ENCODE measurements around the gene LY6G5C.

The LY6G5C gene

DNA sequence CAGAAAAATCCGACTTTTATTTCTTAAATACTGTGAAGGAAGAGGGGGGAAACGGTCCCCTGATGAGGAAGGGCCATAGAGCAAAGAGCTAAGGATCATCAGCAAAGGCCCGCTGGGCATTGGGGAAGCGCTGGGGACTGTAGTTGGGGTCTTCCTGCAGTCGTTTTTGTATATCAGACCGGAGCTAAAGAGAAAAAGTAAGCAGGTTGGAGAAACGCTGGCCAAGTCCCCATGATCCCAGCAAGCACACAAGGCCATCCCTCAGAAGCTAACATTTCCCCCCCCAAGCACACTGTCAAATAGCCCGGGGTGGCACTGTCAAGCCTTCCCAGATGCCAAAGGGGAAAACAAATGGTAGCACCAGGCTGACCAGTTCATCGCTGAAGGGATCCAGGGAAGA, 41.8 kb downstream of the LY6G5C start:
- Histone ChIP-seq H3K36me3 (ENCODE audit: control insufficient read depth, insufficient read depth, low read length) (peaks cover 66% of the 10 kb centered on the region), H3K4me3 (ENCODE audit: insufficient read depth, low read depth, low read length) (no peak overlapping the region)
- 92 to 95% methylated on average over 9 of the region's 9 CpGs for WGBS, 2 experiments

DNA sequence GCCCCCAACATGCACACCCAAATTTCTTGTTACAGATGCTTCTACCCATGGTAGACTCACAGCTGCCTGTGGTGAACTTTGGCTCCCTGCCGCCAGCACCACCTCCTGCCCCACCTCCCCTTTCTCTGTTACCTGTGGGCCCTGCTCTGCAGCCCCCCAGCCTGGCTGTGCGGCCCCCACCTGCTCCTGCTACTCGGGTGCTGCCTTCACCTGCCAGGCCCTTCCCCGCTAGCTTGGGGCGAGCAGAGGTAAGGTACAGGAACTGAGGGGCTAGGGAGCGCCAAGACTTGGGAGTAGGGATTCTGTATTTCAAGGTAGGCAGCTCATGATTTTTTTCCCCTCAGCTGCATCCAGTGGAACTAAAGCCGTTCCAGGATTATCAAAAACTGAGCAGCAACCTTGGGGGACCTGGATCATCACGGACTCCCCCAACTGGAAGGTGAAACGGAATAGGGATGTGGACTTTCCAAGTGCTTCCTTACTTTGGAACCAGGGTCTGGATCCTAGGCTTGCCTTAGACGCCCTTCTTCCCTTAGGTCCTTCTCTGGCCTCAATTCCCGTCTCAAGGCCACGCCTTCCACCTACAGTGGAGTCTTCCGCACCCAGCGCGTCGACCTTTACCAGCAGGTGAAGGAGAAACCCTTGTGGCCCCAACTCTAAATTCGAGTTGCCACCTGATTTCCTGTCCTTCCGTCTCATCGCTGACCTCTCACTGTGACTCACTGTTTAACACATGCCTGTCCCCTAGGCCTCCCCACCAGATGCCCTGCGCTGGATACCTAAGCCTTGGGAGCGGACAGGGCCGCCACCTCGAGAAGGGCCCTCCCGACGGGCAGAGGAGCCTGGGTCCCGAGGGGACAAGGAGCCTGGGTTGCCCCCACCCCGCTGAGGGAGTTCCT, 43.9 kb downstream of the LY6G5C start:
- Histone ChIP-seq H3K27me3 (ENCODE audit: control insufficient read depth, insufficient read depth, low read length, poor library complexity, severe bottlenecking) (no peaks in the 10 kb centered on the region), H3K4me3 (ENCODE audit: insufficient read depth, low read depth, low read length) (no peak overlapping the region), H3K36me3 (ENCODE audit: control insufficient read depth, insufficient read depth, low read length) (peaks cover 72% of the 10 kb centered on the region), H3K27ac (ENCODE audit: insufficient read depth, low read depth, low read length, poor library complexity, severe bottlenecking) (peak overlapping the region; percentile 16), H3K4me1 (ENCODE audit: control insufficient read depth, insufficient read depth, low read length) (no peaks in the 10 kb centered on the region), H3K9me3 (ENCODE audit: control insufficient read depth, low read length) (no peaks in the 10 kb centered on the region)
- WGBS, 2 experiments, result 90% methylated on average over 27 of the region's 27 CpGs

More for the DNA sequence above, 41.8 kb downstream of the LY6G5C start:
- Histone ChIP-seq H3K4me1 (ENCODE audit: control insufficient read depth, insufficient read depth, low read length) (no peaks in the 10 kb centered on the region), H3K27me3 (ENCODE audit: control insufficient read depth, insufficient read depth, low read length, poor library complexity, severe bottlenecking) (no peaks in the 10 kb centered on the region), H3K27ac (ENCODE audit: insufficient read depth, low read depth, low read length, poor library complexity, severe bottlenecking) (peak overlapping the region; percentile 36), H3K9me3 (ENCODE audit: control insufficient read depth, low read length) (no peaks in the 10 kb centered on the region)

DNA sequence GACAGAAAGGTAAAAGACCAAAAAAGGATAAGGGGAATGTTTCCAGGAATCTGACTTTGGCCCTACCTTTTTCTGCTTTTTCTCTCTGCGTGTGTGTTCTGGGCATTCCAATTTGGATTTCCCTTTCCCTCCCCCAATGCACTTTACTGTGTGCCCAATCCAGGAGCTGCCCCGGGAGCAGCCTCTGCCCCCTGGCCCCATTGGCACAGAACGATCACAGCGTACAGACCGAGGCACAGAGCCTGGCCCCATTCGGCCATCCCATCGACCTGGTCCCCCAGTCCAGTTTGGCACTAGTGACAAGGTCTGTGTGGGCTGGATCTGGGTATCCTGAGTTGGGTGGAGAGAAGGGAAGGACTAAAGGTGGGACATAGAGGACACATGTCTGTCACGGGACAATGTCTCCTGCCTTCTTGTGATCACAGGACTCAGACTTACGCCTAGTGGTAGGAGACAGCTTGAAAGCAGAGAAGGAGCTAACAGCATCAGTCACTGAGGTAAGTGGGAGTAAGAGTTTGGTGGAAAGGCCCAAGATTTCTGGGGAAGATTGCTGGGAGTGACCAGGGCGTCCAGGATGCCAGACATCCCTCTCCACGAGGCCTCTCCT, 45.8 kb downstream of the LY6G5C start:
- H3K27me3 ChIP-seq (ENCODE audit: control insufficient read depth, insufficient read depth, low read length, poor library complexity, severe bottlenecking), result no peaks in the 10 kb centered on the region
- 90 to 91% methylated on average over 11 of the region's 11 CpGs for WGBS, 2 experiments
- no peak overlapping the region for H3K4me3 ChIP-seq (ENCODE audit: insufficient read depth, low read depth, low read length)
- H3K4me1 ChIP-seq (ENCODE audit: control insufficient read depth, insufficient read depth, low read length), result no peaks in the 10 kb centered on the region
- peaks cover 72% of the 10 kb centered on the region for H3K36me3 ChIP-seq (ENCODE audit: control insufficient read depth, insufficient read depth, low read length)
- no peak overlapping the region for H3K27ac ChIP-seq (ENCODE audit: insufficient read depth, low read depth, low read length, poor library complexity, severe bottlenecking)
- no peaks in the 10 kb centered on the region for H3K9me3 ChIP-seq (ENCODE audit: control insufficient read depth, low read length)

DNA sequence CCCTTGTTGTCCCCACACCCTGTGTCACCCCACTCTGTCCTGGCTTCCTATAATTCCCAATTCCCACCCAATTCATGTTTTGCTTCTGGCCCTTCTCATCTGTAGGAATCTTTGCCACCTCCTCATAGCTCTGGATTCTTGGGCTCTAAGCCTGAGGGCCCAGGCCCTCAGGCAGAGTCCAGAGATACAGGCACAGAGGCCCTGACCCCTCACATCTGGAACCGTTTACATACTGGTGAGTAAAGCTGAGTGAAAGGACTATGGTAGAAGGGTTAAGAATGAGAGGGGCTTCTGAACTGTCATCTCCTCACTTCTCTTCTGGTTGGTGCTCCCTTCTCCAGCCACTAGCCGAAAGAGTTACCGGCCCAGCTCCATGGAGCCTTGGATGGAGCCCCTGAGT, 46.7 kb downstream of the LY6G5C start:
- H3K36me3 ChIP-seq (ENCODE audit: control insufficient read depth, insufficient read depth, low read length), result peaks cover 81% of the 10 kb centered on the region
- no peak overlapping the region for H3K4me3 ChIP-seq (ENCODE audit: insufficient read depth, low read depth, low read length)
- no peaks in the 10 kb centered on the region for H3K27me3 ChIP-seq (ENCODE audit: control insufficient read depth, insufficient read depth, low read length, poor library complexity, severe bottlenecking)
- H3K4me1 ChIP-seq (ENCODE audit: control insufficient read depth, insufficient read depth, low read length), result no peaks in the 10 kb centered on the region
- no peaks in the 10 kb centered on the region for H3K9me3 ChIP-seq (ENCODE audit: control insufficient read depth, low read length)
- WGBS, 2 experiments, result 95 to 96% methylated on average over 3 of the region's 3 CpGs
- H3K27ac ChIP-seq (ENCODE audit: insufficient read depth, low read depth, low read length, poor library complexity, severe bottlenecking), result no peak overlapping the region

DNA sequence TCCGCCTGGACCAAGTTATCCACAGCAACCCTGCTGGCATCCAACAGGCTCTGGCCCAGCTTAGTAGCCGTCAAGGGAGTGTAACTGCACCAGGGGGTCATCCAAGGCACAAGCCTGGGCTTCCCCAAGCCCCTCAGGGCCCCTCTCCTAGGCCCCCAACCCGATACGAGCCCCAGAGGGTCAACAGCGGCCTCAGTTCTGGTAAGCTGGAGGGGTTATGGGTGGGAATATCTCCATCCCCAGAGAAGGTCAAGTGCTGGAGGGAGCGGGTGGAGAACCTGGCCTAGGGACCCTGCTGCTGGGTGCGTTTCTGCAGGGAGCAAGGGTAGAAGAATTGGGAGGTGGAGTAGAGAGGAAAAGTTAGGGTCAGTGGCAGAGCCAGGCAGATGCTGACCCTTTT, 47.4 kb downstream of the LY6G5C start:
- Histone ChIP-seq H3K27me3 (ENCODE audit: control insufficient read depth, insufficient read depth, low read length, poor library complexity, severe bottlenecking) (no peaks in the 10 kb centered on the region), H3K4me1 (ENCODE audit: control insufficient read depth, insufficient read depth, low read length) (no peaks in the 10 kb centered on the region), H3K36me3 (ENCODE audit: control insufficient read depth, insufficient read depth, low read length) (peaks cover 87% of the 10 kb centered on the region), H3K27ac (ENCODE audit: insufficient read depth, low read depth, low read length, poor library complexity, severe bottlenecking) (no peak overlapping the region), H3K9me3 (ENCODE audit: control insufficient read depth, low read length) (no peaks in the 10 kb centered on the region), H3K4me3 (ENCODE audit: insufficient read depth, low read depth, low read length) (no peak overlapping the region)
- WGBS, 2 experiments, result 94 to 97% methylated on average over 7 of the region's 7 CpGs

DNA sequence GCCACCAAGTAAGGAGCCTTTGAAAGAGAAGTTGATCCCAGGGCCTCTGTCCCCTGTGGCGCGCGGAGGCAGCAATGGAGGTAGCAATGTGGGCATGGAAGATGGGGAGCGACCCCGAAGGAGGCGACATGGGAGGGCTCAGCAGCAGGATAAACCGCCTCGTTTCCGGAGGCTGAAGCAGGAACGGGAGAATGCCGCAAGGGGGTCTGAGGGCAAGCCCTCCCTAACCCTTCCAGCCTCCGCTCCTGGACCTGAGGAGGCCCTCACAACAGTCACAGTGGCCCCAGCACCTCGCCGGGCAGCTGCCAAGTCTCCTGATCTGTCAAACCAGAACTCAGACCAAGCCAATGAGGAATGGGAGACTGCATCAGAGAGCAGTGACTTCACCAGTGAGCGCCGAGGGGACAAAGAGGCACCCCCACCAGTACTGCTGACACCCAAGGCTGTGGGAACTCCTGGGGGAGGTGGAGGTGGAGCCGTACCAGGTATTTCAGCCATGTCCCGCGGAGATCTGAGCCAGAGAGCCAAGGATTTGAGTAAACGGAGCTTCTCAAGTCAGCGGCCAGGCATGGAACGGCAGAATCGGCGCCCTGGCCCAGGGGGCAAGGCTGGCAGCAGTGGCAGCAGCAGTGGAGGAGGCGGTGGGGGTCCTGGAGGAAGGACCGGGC, 48.5 kb downstream of the LY6G5C start:
- no peaks in the 10 kb centered on the region for H3K9me3 ChIP-seq (ENCODE audit: control insufficient read depth, low read length)
- H3K27ac ChIP-seq (ENCODE audit: insufficient read depth, low read depth, low read length, poor library complexity, severe bottlenecking), result no peak overlapping the region
- H3K36me3 ChIP-seq (ENCODE audit: control insufficient read depth, insufficient read depth, low read length), result peaks cover 97% of the 10 kb centered on the region
- no peaks in the 10 kb centered on the region for H3K27me3 ChIP-seq (ENCODE audit: control insufficient read depth, insufficient read depth, low read length, poor library complexity, severe bottlenecking)
- no peak overlapping the region for H3K4me3 ChIP-seq (ENCODE audit: insufficient read depth, low read depth, low read length)
- H3K4me1 ChIP-seq (ENCODE audit: control insufficient read depth, insufficient read depth, low read length), result no peaks in the 10 kb centered on the region
- 95 to 96% methylated on average over 26 of the region's 26 CpGs for WGBS, 2 experiments

DNA sequence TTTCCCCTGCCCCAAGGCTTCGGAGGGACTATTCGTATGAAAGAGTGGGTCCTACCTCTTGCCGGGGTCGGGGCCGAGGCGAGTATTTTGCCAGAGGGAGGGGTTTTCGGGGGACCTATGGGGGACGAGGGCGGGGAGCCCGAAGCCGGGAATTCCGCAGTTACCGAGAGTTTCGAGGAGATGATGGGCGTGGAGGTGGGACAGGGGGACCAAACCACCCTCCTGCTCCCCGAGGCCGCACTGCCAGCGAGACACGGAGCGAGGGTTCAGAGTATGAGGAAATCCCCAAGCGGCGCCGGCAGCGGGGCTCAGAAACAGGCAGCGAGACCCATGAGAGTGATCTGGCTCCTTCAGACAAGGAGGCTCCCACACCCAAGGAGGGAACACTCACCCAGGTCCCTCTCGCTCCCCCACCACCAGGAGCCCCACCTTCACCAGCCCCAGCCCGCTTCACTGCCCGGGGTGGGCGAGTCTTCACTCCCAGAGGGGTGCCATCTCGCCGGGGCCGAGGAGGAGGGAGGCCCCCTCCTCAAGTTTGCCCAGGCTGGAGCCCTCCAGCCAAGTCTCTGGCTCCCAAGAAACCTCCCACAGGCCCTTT, 49.1 kb downstream of the LY6G5C start:
- H3K36me3 ChIP-seq (ENCODE audit: control insufficient read depth, insufficient read depth, low read length), result peaks cover 98% of the 10 kb centered on the region
- H3K27me3 ChIP-seq (ENCODE audit: control insufficient read depth, insufficient read depth, low read length, poor library complexity, severe bottlenecking), result no peaks in the 10 kb centered on the region
- H3K4me3 ChIP-seq (ENCODE audit: insufficient read depth, low read depth, low read length), result no peak overlapping the region
- WGBS, 2 experiments, result 94 to 97% methylated on average over 32 of the region's 32 CpGs
- H3K4me1 ChIP-seq (ENCODE audit: control insufficient read depth, insufficient read depth, low read length), result no peaks in the 10 kb centered on the region
- H3K27ac ChIP-seq (ENCODE audit: insufficient read depth, low read depth, low read length, poor library complexity, severe bottlenecking), result no peak overlapping the region
- no peaks in the 10 kb centered on the region for H3K9me3 ChIP-seq (ENCODE audit: control insufficient read depth, low read length)

DNA sequence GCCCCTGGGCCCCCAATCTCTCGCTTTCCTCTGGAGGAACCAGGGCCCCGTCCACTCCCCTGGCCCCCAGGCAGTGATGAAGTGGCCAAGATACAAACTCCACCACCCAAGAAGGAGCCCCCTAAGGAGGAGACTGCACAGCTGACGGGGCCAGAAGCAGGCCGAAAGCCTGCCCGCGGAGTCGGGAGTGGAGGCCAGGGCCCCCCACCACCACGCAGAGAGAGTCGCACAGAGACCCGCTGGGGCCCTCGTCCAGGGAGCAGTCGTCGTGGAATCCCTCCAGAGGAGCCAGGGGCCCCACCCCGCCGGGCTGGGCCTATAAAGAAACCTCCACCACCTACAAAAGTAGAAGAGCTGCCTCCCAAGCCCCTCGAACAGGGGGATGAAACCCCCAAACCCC, 49.7 kb downstream of the LY6G5C start:
- H3K27me3 ChIP-seq (ENCODE audit: control insufficient read depth, insufficient read depth, low read length, poor library complexity, severe bottlenecking), result no peaks in the 10 kb centered on the region
- WGBS, 2 experiments, result 95 to 96% methylated on average over 16 of the region's 16 CpGs
- H3K36me3 ChIP-seq (ENCODE audit: control insufficient read depth, insufficient read depth, low read length), result peaks cover 98% of the 10 kb centered on the region
- H3K4me1 ChIP-seq (ENCODE audit: control insufficient read depth, insufficient read depth, low read length), result no peaks in the 10 kb centered on the region
- no peaks in the 10 kb centered on the region for H3K9me3 ChIP-seq (ENCODE audit: control insufficient read depth, low read length)
- no peak overlapping the region for H3K4me3 ChIP-seq (ENCODE audit: insufficient read depth, low read depth, low read length)
- no peak overlapping the region for H3K27ac ChIP-seq (ENCODE audit: insufficient read depth, low read depth, low read length, poor library complexity, severe bottlenecking)

DNA sequence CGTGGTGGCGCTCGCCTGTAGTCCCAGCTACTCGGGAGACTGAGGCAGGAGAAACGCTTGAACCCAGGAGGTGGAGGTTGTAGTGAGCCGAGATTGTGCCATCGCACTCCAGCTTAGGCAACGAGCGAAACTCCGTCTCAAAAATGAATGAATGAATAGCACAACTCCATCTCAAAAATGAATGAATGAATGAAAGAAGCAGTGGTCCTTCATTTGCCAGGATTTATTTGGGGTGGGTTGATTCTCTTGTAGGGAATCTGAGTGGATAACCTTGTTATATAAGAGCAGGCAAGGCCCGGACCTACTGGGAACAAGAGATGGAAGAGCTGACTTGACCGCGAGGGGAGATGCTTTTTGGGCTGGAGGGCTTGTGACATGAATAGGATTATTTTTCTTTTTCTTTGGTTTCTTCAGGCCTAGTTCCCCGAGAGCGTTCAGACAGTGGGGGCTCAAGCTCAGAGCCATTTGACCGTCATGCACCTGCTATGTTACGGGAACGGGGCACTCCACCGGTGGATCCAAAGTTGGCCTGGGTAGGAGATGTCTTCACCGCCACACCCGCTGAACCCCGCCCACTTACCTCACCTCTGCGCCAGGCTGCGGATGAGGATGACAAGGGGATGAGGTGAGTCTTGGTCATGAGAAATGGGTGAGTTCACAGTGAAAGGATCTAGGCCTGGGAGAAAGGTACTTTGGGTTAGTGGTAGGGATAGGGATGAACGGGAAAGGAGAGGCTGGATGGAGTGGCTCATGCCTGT, 50.5 kb downstream of the LY6G5C start:
- H3K27ac ChIP-seq (ENCODE audit: insufficient read depth, low read depth, low read length, poor library complexity, severe bottlenecking), result no peak overlapping the region
- no peaks in the 10 kb centered on the region for H3K27me3 ChIP-seq (ENCODE audit: control insufficient read depth, insufficient read depth, low read length, poor library complexity, severe bottlenecking)
- H3K4me3 ChIP-seq (ENCODE audit: insufficient read depth, low read depth, low read length), result no peak overlapping the region
- H3K4me1 ChIP-seq (ENCODE audit: control insufficient read depth, insufficient read depth, low read length), result no peaks in the 10 kb centered on the region
- 92 to 93% methylated on average over 25 of the region's 25 CpGs for WGBS, 2 experiments
- H3K9me3 ChIP-seq (ENCODE audit: control insufficient read depth, low read length), result no peaks in the 10 kb centered on the region
- H3K36me3 ChIP-seq (ENCODE audit: control insufficient read depth, insufficient read depth, low read length), result peaks cover 98% of the 10 kb centered on the region
